Central memory CD8-positive, alpha-beta T cell (primary cell): Measurements from ENCODE around the gene SEC14L3.

Experiments used
- ATAC-seq: fragments of 150-1000 bp; cut with Tn5 transposase; replicated peaks from 2 replicates; pipeline ENCODE4 v1.10.0; 2022; ENCODE audit warnings: mild to moderate bottlenecking, moderate FRiP score, moderate number of reproducible peaks; ENCODE audit not compliant: poor library complexity, severe bottlenecking; ENCODE audit errors: extremely low read depth
- DNase-seq, 2 donors: peaks; one replicate each; pipeline ENCODE4 v3.0.0; 2021; ENCODE audit warnings: low spot score in 2 of 2
- H3K27ac Mint-ChIP-seq: one replicate; pipeline ENCODE4 v1.8.0; 2022; ENCODE audit warnings: low read depth, mild to moderate bottlenecking, moderate library complexity, mixed read lengths
- H3K27me3 Mint-ChIP-seq: one replicate; pipeline ENCODE4 v1.8.0; 2022; ENCODE audit warnings: mixed read lengths
- H3K36me3 Mint-ChIP-seq: one replicate; pipeline ENCODE4 v1.8.0; 2022; ENCODE audit warnings: mild to moderate bottlenecking, moderate library complexity, mixed read lengths; ENCODE audit not compliant: insufficient read depth
- H3K4me1 Mint-ChIP-seq: one replicate; pipeline ENCODE4 v1.8.0; 2022; ENCODE audit warnings: mixed read lengths
- H3K4me3 Mint-ChIP-seq: one replicate; pipeline ENCODE4 v1.8.0; 2022; ENCODE audit warnings: mild to moderate bottlenecking, moderate library complexity, mixed read lengths
- H3K9me3 Mint-ChIP-seq: one replicate; pipeline ENCODE4 v1.8.0; 2022; ENCODE audit warnings: mixed read lengths

SEC14L3 gene

GRCh38 chr22:30471616-30472318 lies at the start of gene SEC14L3:
Gene SEC14L3 (minus strand): TSS chr22:30472017. CDS start chr22:30471958, 59 bp downstream.
- H3K27me3 Mint-ChIP-seq: peaks cover 40% of the 10 kb centered on the region
- H3K27ac Mint-ChIP-seq: peak within 1 kb of the TSS; percentile 64
- peaks cover 2% of the 10 kb centered on the region for H3K36me3 Mint-ChIP-seq
- H3K4me3 Mint-ChIP-seq: no peak within 1 kb of the TSS
- ATAC-seq: no peak
- peaks cover 16% of the 10 kb centered on the region for H3K4me1 Mint-ChIP-seq
- no peak for DNase-seq
- no peaks in the 10 kb centered on the region for H3K9me3 Mint-ChIP-seq

GRCh38 chr22:30519842-30520425 lies 48.1 kb upstream of the SEC14L3 start:
- H3K9me3 Mint-ChIP-seq: no peaks in the 10 kb centered on the region
- no peaks in the 10 kb centered on the region for H3K36me3 Mint-ChIP-seq
- peaks cover 28% of the 10 kb centered on the region for H3K27me3 Mint-ChIP-seq
- no peak for DNase-seq
- no peak for ATAC-seq
- H3K4me1 Mint-ChIP-seq: no peaks in the 10 kb centered on the region
- H3K27ac Mint-ChIP-seq: no peak overlapping the region
- no peak overlapping the region for H3K4me3 Mint-ChIP-seq

GRCh38 chr22:30516731-30517130 lies 44.9 kb upstream of the SEC14L3 start:
- Mint-ChIP-seq H3K27me3 (peaks cover 9% of the 10 kb centered on the region), H3K36me3 (no peaks in the 10 kb centered on the region), H3K9me3 (no peaks in the 10 kb centered on the region), H3K4me3 (no peak overlapping the region), H3K27ac (no peak overlapping the region), H3K4me1 (no peaks in the 10 kb centered on the region)
- ATAC-seq (no peak), DNase-seq (no peak)

GRCh38 chr22:30516273-30516672 lies 44.5 kb upstream of the SEC14L3 start:
- H3K9me3 Mint-ChIP-seq: no peaks in the 10 kb centered on the region
- peaks cover 9% of the 10 kb centered on the region for H3K27me3 Mint-ChIP-seq
- H3K4me3 Mint-ChIP-seq: no peak overlapping the region
- no peaks in the 10 kb centered on the region for H3K4me1 Mint-ChIP-seq
- H3K36me3 Mint-ChIP-seq: no peaks in the 10 kb centered on the region
- DNase-seq (no peak), ATAC-seq (no peak)
- no peak overlapping the region for H3K27ac Mint-ChIP-seq

- no peak for ATAC-seq
- peaks cover 9% of the 10 kb centered on the region for H3K27me3 Mint-ChIP-seq
- no peaks in the 10 kb centered on the region for H3K36me3 Mint-ChIP-seq
- no peaks in the 10 kb centered on the region for H3K9me3 Mint-ChIP-seq
- H3K27ac Mint-ChIP-seq: no peak overlapping the region
- no peak for DNase-seq
- H3K4me3 Mint-ChIP-seq: no peak overlapping the region
- no peaks in the 10 kb centered on the region for H3K4me1 Mint-ChIP-seq
Measured at GRCh38 chr22:30514252-30514651, 42.4 kb upstream of the SEC14L3 start.

GRCh38 chr22:30513462-30513861 lies 41.6 kb upstream of the SEC14L3 start:
- DNase-seq (no peak), ATAC-seq (no peak)
- Mint-ChIP-seq H3K27ac (no peak overlapping the region), H3K9me3 (no peaks in the 10 kb centered on the region), H3K27me3 (peaks cover 9% of the 10 kb centered on the region), H3K4me3 (no peak overlapping the region), H3K4me1 (no peaks in the 10 kb centered on the region), H3K36me3 (no peaks in the 10 kb centered on the region)

- H3K4me1 Mint-ChIP-seq: no peaks in the 10 kb centered on the region
- no peaks in the 10 kb centered on the region for H3K9me3 Mint-ChIP-seq
- no peak overlapping the region for H3K4me3 Mint-ChIP-seq
- no peak overlapping the region for H3K27ac Mint-ChIP-seq
- H3K27me3 Mint-ChIP-seq: peaks cover 15% of the 10 kb centered on the region
- H3K36me3 Mint-ChIP-seq: no peaks in the 10 kb centered on the region
- DNase-seq (no peak), ATAC-seq (no peak)
Measured at GRCh38 chr22:30511911-30512310, 40.1 kb upstream of the SEC14L3 start.

GRCh38 chr22:30511109-30511508 lies 39.3 kb upstream of the SEC14L3 start:
- no peaks in the 10 kb centered on the region for H3K4me1 Mint-ChIP-seq
- DNase-seq (no peak), ATAC-seq (no peak)
- no peaks in the 10 kb centered on the region for H3K36me3 Mint-ChIP-seq
- H3K27me3 Mint-ChIP-seq: peaks cover 23% of the 10 kb centered on the region
- no peaks in the 10 kb centered on the region for H3K9me3 Mint-ChIP-seq
- H3K4me3 Mint-ChIP-seq: no peak overlapping the region
- H3K27ac Mint-ChIP-seq: no peak overlapping the region

GRCh38 chr22:30508216-30508615 lies 36.4 kb upstream of the SEC14L3 start:
- no peak overlapping the region for H3K4me3 Mint-ChIP-seq
- no peaks in the 10 kb centered on the region for H3K9me3 Mint-ChIP-seq
- H3K27ac Mint-ChIP-seq: no peak overlapping the region
- peaks cover 38% of the 10 kb centered on the region for H3K27me3 Mint-ChIP-seq
- H3K36me3 Mint-ChIP-seq: no peaks in the 10 kb centered on the region
- no peak for ATAC-seq
- no peaks in the 10 kb centered on the region for H3K4me1 Mint-ChIP-seq
- DNase-seq: no peak

- DNase-seq (no peak), ATAC-seq (no peak)
- no peaks in the 10 kb centered on the region for H3K36me3 Mint-ChIP-seq
- no peaks in the 10 kb centered on the region for H3K4me1 Mint-ChIP-seq
- H3K27ac Mint-ChIP-seq: no peak overlapping the region
- H3K9me3 Mint-ChIP-seq: no peaks in the 10 kb centered on the region
- H3K27me3 Mint-ChIP-seq: peaks cover 41% of the 10 kb centered on the region
- H3K4me3 Mint-ChIP-seq: no peak overlapping the region
Measured at GRCh38 chr22:30507670-30508069, 35.9 kb upstream of the SEC14L3 start.

GRCh38 chr22:30506507-30506968 lies 34.7 kb upstream of the SEC14L3 start:
- Mint-ChIP-seq H3K9me3 (no peaks in the 10 kb centered on the region), H3K4me1 (no peaks in the 10 kb centered on the region), H3K27ac (no peak overlapping the region), H3K4me3 (no peak overlapping the region), H3K27me3 (peaks cover 41% of the 10 kb centered on the region), H3K36me3 (no peaks in the 10 kb centered on the region)
- ATAC-seq (no peak), DNase-seq (no peak)

GRCh38 chr22:30503551-30503950 lies 31.7 kb upstream of the SEC14L3 start:
- Mint-ChIP-seq H3K4me1 (no peaks in the 10 kb centered on the region), H3K4me3 (no peak overlapping the region), H3K27me3 (peaks cover 41% of the 10 kb centered on the region), H3K27ac (no peak overlapping the region), H3K36me3 (no peaks in the 10 kb centered on the region), H3K9me3 (no peaks in the 10 kb centered on the region)
- DNase-seq: no peak
- no peak for ATAC-seq

- no peak overlapping the region for H3K27ac Mint-ChIP-seq
- DNase-seq: no peak
- no peaks in the 10 kb centered on the region for H3K9me3 Mint-ChIP-seq
Measured at GRCh38 chr22:30502911-30503310, 31.1 kb upstream of the SEC14L3 start.

More at GRCh38 chr22:30502911-30503310, 31.1 kb upstream of the SEC14L3 start:
- H3K36me3 Mint-ChIP-seq: no peaks in the 10 kb centered on the region
- H3K4me1 Mint-ChIP-seq: no peaks in the 10 kb centered on the region
- peaks cover 41% of the 10 kb centered on the region for H3K27me3 Mint-ChIP-seq
- ATAC-seq: no peak
- no peak overlapping the region for H3K4me3 Mint-ChIP-seq
